GM12865 (cell line): ENCODE measurements around the gene MYH1.
"Not testable (repeated sequence)": the region's sequence is repeated elsewhere in the genome, so short reads cannot be mapped to it uniquely, and the experiment has no call there.

ENCODE experiments used
- DNase-seq: peaks from one replicate; pipeline ENCODE4 v3.0.0; 2010; ENCODE audit warnings: low read depth
- H3K4me3 ChIP-seq: 2 replicates; pipeline ENCODE4 v1.5.1; 2011; ENCODE audit warnings: mild to moderate bottlenecking, low read depth, low read length, control low read depth
- TF ChIP-seq, protein P1 (sequence below): IDR thresholded peaks from 2 replicates; pipeline ENCODE4 v1.5.1; 2011; ENCODE audit warnings: low read length, control low read depth, low read depth, inconsistent platforms; ENCODE audit not compliant: insufficient read depth; ENCODE audit errors: missing control alignments

MYH1 gene

GRCh38 chr17:10549096-10549842, 30.9 kb upstream of the MYH1 start, which contains the start of gene MYH2:
Gene MYH2, minus strand, starts transcription at chr17:10549658. Its CDS starts 1,738 bp downstream, at chr17:10547920.
- TF ChIP-seq, protein P1, sequence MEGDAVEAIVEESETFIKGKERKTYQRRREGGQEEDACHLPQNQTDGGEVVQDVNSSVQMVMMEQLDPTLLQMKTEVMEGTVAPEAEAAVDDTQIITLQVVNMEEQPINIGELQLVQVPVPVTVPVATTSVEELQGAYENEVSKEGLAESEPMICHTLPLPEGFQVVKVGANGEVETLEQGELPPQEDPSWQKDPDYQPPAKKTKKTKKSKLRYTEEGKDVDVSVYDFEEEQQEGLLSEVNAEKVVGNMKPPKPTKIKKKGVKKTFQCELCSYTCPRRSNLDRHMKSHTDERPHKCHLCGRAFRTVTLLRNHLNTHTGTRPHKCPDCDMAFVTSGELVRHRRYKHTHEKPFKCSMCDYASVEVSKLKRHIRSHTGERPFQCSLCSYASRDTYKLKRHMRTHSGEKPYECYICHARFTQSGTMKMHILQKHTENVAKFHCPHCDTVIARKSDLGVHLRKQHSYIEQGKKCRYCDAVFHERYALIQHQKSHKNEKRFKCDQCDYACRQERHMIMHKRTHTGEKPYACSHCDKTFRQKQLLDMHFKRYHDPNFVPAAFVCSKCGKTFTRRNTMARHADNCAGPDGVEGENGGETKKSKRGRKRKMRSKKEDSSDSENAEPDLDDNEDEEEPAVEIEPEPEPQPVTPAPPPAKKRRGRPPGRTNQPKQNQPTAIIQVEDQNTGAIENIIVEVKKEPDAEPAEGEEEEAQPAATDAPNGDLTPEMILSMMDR: no peak
- no peak within 1 kb of the TSS for H3K4me3 ChIP-seq
- DNase-seq: no peak

GRCh38 chr17:10547351-10547750, 29.0 kb upstream of the MYH1 start:
- H3K4me3 ChIP-seq: no peak overlapping the region
- DNase-seq: no peak
- TF ChIP-seq, protein P1: no peak

- H3K4me3 ChIP-seq, DNase-seq: not testable (repeated sequence)
Measured at GRCh38 chr17:10543486-10543885, 25.1 kb upstream of the MYH1 start.

DNA sequence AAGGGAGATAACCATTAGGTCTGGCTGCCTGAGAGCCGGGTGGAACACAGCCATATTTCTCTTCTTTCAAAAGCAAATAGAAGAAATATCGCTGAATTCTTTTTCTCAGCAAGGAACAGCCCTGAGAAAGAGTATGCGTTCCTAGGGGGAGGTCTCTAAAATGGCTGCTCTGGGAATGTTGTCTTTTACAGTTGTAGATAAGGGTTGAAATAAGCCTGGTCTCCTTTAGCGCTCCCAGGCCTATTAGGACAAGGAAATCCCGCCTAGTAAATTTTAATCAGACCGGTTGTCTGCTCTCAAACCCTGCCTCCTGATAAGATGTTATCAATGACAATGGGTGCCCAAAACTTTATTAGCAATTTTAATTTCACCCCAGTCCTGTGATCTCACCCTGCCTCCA, 22.8 kb upstream of the MYH1 start:
- not testable (repeated sequence) for DNase-seq, H3K4me3 ChIP-seq

DNA sequence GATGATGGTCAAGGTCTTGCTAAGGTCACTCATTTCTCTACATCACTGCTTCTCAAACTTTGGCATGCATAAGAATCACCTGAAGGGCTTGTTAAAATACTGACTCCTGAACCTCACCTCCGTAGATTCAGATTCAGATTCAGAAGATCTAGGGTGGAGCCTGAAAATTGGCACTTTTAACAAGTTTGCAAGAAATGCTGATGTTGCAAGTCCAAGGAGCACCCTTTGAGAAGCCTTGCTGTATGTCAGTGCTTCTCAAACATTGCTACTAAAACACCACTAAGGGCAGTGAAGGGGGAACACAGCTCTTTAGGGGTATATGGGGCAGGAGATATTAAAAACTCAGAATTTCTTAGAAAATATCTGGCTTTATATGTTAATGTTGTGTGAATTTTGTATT, 13.7 kb upstream of the MYH1 start:
- TF ChIP-seq, protein P1: no peak
- H3K4me3 ChIP-seq: no peak overlapping the region
- DNase-seq: no peak

GRCh38 chr17:10527419-10527818, 9.1 kb upstream of the MYH1 start:
- H3K4me3 ChIP-seq: no peak overlapping the region
- no peak for DNase-seq
- TF ChIP-seq, protein P1: no peak

DNA sequence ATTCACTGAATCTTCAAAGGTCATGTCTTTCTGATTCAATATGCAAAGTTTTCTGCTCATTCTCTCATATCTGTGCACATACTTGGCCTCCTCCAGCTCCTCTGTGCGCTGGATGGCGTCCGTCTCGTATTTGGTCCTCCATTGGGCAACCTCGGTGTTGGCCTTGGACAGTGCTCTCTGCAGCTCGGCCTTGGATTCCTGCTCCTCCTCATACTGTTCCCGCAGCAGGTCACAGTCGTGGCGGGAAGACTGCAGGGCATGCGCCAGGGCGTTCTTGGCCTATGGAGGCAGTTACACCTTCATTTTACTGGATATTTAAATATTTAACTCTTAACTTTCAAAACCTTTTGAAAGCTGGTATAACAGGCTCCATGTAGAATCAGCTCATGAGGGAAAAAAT, 8.2 kb upstream of the MYH1 start:
- TF ChIP-seq, protein P1: no peak
- DNase-seq: no peak
- no peak overlapping the region for H3K4me3 ChIP-seq

DNA sequence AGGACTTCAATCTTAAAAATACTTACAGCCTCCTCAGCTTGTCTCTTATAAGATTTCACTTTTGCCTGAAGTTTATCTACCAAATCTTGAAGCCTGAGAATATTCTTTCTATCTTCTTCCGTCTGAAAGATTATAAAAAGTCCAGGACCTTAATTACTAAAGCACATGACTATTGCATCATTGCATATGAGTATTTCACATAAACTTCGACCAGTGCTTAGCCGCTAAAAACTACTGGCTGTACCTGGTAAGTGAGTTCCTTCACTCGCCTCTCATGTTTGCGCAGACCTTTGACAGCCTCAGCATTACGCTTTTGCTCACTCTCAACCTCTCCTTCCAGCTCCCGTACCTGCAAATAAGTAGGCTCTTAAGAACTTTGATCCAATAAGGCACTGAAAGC, 4.7 kb upstream of the MYH1 start:
- H3K4me3 ChIP-seq: no peak overlapping the region
- TF ChIP-seq, protein P1: no peak
- no peak for DNase-seq
